ENCODE measurements around the gene MASP2.

The MASP2 gene

DNA sequence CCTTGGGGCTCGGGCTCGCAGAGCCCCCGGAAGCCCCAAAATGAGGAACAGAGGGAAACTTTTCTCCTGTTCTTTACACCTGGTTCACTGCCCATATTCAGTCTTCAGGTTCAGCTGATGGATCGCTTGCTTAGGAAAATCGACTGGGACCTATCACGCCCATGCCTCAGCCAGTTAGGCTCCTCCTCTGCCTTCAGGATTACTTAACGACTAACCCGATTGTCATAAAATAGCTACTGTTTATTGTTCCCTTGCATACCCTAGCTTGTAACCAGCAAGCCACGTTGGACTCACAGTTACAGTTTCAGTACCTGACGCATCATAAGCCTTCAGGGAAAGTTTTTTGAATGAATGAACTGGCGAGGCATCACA, 33.9 kb downstream of the MASP2 start:
- Histone ChIP-seq H3K4me1 (ENCODE audit: insufficient read depth, low read length) (peaks cover 43% of the 10 kb centered on the region), H3K9me3 (ENCODE audit: insufficient read depth, low read length, severe bottlenecking) (no peaks in the 10 kb centered on the region), H3K27me3 (ENCODE audit: insufficient read depth, low read length, poor library complexity) (no peaks in the 10 kb centered on the region), H3K27ac (ENCODE audit: low read length) (peak overlapping the region; percentile 99), H3K4me3 (ENCODE audit: low read depth in 1 of 2, low read length in 2 of 2) (peak overlapping the region; percentile 80), H2AFZ (ENCODE audit: low read depth, low read length) (no peak overlapping the region), H4K20me1 (ENCODE audit: insufficient read depth, low read length) (peaks cover 44% of the 10 kb centered on the region), H3K36me3 (ENCODE audit: insufficient read depth, low read length) (peaks cover 50% of the 10 kb centered on the region), H3K79me2 (ENCODE audit: insufficient read depth, low read length) (peaks cover 45% of the 10 kb centered on the region), H3K4me2 (ENCODE audit: insufficient read depth, low read length) (peak overlapping the region; percentile 88), H3K9ac (ENCODE audit: low read depth, low read length) (peak overlapping the region; percentile 91)
- no peak for TF ChIP-seq EZH2 (IDR thresholded peaks at IDR 0.05; ENCODE audit: borderline replicate concordance, low read depth, low read length, severe bottlenecking)
- TF ChIP-seq CTCF (IDR thresholded peaks at IDR 0.05; ENCODE audit: borderline replicate concordance, extremely low read depth, low read length, poor library complexity, severe bottlenecking), result no peak
- peak; percentile 4; the same call in 2 of the 3 replicates for ATAC-seq (ENCODE audit: insufficient read depth, low read depth)
- no peak for DNase-seq

GRCh38 chr1:11012260-11013159, 34.5 kb downstream of the MASP2 start, which contains the start of gene TARDBP:
TSS of gene TARDBP (plus strand) at chr1:11012654. CDS start at chr1:11013728, 1,074 bp downstream.
- no peak for TF ChIP-seq EZH2 (IDR thresholded peaks at IDR 0.05; ENCODE audit: borderline replicate concordance, low read depth, low read length, severe bottlenecking)
- no peak for TF ChIP-seq CTCF (IDR thresholded peaks at IDR 0.05; ENCODE audit: borderline replicate concordance, extremely low read depth, low read length, poor library complexity, severe bottlenecking)
- Histone ChIP-seq H3K79me2 (ENCODE audit: insufficient read depth, low read length) (peaks cover 45% of the 10 kb centered on the region), H3K4me3 (ENCODE audit: low read depth in 1 of 2, low read length in 2 of 2) (peak within 1 kb of the TSS; percentile 80), H3K9ac (ENCODE audit: low read depth, low read length) (peak within 1 kb of the TSS; percentile 91), H3K36me3 (ENCODE audit: insufficient read depth, low read length) (peaks cover 45% of the 10 kb centered on the region), H4K20me1 (ENCODE audit: insufficient read depth, low read length) (peaks cover 43% of the 10 kb centered on the region), H3K4me2 (ENCODE audit: insufficient read depth, low read length) (peak within 1 kb of the TSS; percentile 88), H2AFZ (ENCODE audit: low read depth, low read length) (peak within 1 kb of the TSS; percentile 93), H3K9me3 (ENCODE audit: insufficient read depth, low read length, severe bottlenecking) (no peaks in the 10 kb centered on the region), H3K27ac (ENCODE audit: low read length) (peak within 1 kb of the TSS; percentile 99), H3K27me3 (ENCODE audit: insufficient read depth, low read length, poor library complexity) (no peaks in the 10 kb centered on the region), H3K4me1 (ENCODE audit: insufficient read depth, low read length) (peaks cover 43% of the 10 kb centered on the region)
- DNase-seq (peak; percentile 91), ATAC-seq (ENCODE audit: insufficient read depth, low read depth) (peak; percentile 86)

GRCh38 chr1:11000526-11000925, 46.5 kb downstream of the MASP2 start:
- ATAC-seq (ENCODE audit: insufficient read depth, low read depth), result no peak

More at GRCh38 chr1:11000526-11000925, 46.5 kb downstream of the MASP2 start:
- DNase-seq, result no peak
- Histone ChIP-seq H3K27ac (ENCODE audit: low read length) (no peak overlapping the region), H4K20me1 (ENCODE audit: insufficient read depth, low read length) (no peaks in the 10 kb centered on the region), H3K27me3 (ENCODE audit: insufficient read depth, low read length, poor library complexity) (no peaks in the 10 kb centered on the region), H2AFZ (ENCODE audit: low read depth, low read length) (no peak overlapping the region), H3K9me3 (ENCODE audit: insufficient read depth, low read length, severe bottlenecking) (peaks cover 3% of the 10 kb centered on the region), H3K4me2 (ENCODE audit: insufficient read depth, low read length) (no peak overlapping the region), H3K4me3 (ENCODE audit: low read depth in 1 of 2, low read length in 2 of 2) (no peak overlapping the region), H3K36me3 (ENCODE audit: insufficient read depth, low read length) (no peaks in the 10 kb centered on the region), H3K79me2 (ENCODE audit: insufficient read depth, low read length) (no peaks in the 10 kb centered on the region), H3K9ac (ENCODE audit: low read depth, low read length) (no peak overlapping the region), H3K4me1 (ENCODE audit: insufficient read depth, low read length) (no peaks in the 10 kb centered on the region)
- TF ChIP-seq EZH2 (IDR thresholded peaks at IDR 0.05; ENCODE audit: borderline replicate concordance, low read depth, low read length, severe bottlenecking), result no peak
- TF ChIP-seq CTCF (IDR thresholded peaks at IDR 0.05; ENCODE audit: borderline replicate concordance, extremely low read depth, low read length, poor library complexity, severe bottlenecking), result no peak

All from DND-41 (cell line).